Parathyroid adenoma (tissue), 2 donors: ENCODE data around the gene DPF1.

ENCODE experiments used
- H2AFZ ChIP-seq: fragments of 300-600 bp; sonication (generic); one replicate; pipeline ENCODE4 v1.7.0; 2017; ENCODE audit warnings: antibody characterized with exemption, mild to moderate bottlenecking
- H3K27ac ChIP-seq: fragments of 300-600 bp; sonication (generic); one replicate; pipeline ENCODE4 v1.7.0; 2017
- H3K27me3 ChIP-seq: fragments of 300-600 bp; sonication (generic); one replicate; pipeline ENCODE4 v1.7.0; 2017; ENCODE audit warnings: low read length; ENCODE audit not compliant: control insufficient read depth, insufficient read depth
- H3K36me3 ChIP-seq: fragments of 300-600 bp; sonication (generic); one replicate; pipeline ENCODE4 v1.7.0; 2017; ENCODE audit warnings: low read length; ENCODE audit not compliant: control insufficient read depth, insufficient read depth
- H3K4me1 ChIP-seq: fragments of 300-600 bp; sonication (generic); one replicate; pipeline ENCODE4 v1.7.0; 2017; ENCODE audit warnings: control low read depth
- H3K4me2 ChIP-seq: fragments of 300-600 bp; sonication (generic); one replicate; pipeline ENCODE4 v1.7.0; 2017; ENCODE audit warnings: low read length
- H3K4me3 ChIP-seq: fragments of 300-600 bp; sonication (generic); one replicate; pipeline ENCODE4 v1.7.0; 2017; ENCODE audit warnings: low read depth, low read length
- H3K79me2 ChIP-seq: fragments of 300-600 bp; sonication (generic); one replicate; pipeline ENCODE4 v1.7.0; 2017; ENCODE audit warnings: control low read depth
- H3K9ac ChIP-seq: fragments of 300-600 bp; sonication (generic); one replicate; pipeline ENCODE4 v1.7.0; 2017; ENCODE audit warnings: mild to moderate bottlenecking
- H3K9me3 ChIP-seq: fragments of 300-600 bp; sonication (generic); one replicate; pipeline ENCODE4 v1.7.0; 2017; ENCODE audit warnings: low read length; ENCODE audit not compliant: control insufficient read depth
- TF ChIP-seq, protein P1 (sequence below): fragments of 300-600 bp; sonication (generic); IDR thresholded peaks from one replicate; pipeline ENCODE4 v1.7.0; 2017; ENCODE audit warnings: antibody characterized with exemption, mild to moderate bottlenecking
- donor health status: primary hyperparathyroidism.

The DPF1 gene

DNA sequence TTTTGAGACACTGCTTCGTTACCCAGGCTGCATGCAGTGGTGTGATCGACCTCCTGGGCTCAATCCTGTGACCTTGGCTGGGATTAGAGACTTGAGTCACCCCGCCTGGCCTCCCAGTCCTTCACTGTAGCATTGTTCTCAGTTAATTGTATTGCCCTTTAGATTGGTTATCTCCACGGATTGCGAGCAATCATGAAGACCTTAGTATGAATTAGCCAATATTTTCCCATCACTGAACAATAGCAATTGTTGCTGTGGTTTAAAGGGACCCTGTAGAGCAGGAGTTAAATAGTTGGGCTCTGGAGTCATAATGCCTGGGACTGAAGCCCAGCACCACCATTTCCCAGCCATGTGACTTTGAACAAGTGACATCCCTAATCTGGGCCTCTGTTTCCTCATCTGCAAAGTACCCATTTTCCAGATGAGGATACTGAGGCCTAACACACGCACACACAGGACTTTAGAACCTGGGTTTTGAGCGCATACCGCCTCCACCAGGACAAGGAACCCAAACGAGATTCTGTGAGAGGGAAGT lies 23.8 kb upstream of the DPF1 start:
- H3K27me3 ChIP-seq: no peaks in the 10 kb centered on the region
- H3K36me3 ChIP-seq: no peaks in the 10 kb centered on the region
- no peak overlapping the region for H2AFZ ChIP-seq
- H3K27ac ChIP-seq: no peak overlapping the region
- TF ChIP-seq, protein P1, sequence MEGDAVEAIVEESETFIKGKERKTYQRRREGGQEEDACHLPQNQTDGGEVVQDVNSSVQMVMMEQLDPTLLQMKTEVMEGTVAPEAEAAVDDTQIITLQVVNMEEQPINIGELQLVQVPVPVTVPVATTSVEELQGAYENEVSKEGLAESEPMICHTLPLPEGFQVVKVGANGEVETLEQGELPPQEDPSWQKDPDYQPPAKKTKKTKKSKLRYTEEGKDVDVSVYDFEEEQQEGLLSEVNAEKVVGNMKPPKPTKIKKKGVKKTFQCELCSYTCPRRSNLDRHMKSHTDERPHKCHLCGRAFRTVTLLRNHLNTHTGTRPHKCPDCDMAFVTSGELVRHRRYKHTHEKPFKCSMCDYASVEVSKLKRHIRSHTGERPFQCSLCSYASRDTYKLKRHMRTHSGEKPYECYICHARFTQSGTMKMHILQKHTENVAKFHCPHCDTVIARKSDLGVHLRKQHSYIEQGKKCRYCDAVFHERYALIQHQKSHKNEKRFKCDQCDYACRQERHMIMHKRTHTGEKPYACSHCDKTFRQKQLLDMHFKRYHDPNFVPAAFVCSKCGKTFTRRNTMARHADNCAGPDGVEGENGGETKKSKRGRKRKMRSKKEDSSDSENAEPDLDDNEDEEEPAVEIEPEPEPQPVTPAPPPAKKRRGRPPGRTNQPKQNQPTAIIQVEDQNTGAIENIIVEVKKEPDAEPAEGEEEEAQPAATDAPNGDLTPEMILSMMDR: no peak
- H3K4me2 ChIP-seq: no peak overlapping the region
- H3K9ac ChIP-seq: no peak overlapping the region
- no peak overlapping the region for H3K4me3 ChIP-seq
- no peaks in the 10 kb centered on the region for H3K79me2 ChIP-seq
- no peaks in the 10 kb centered on the region for H3K9me3 ChIP-seq
- peaks cover 9% of the 10 kb centered on the region for H3K4me1 ChIP-seq

DNA sequence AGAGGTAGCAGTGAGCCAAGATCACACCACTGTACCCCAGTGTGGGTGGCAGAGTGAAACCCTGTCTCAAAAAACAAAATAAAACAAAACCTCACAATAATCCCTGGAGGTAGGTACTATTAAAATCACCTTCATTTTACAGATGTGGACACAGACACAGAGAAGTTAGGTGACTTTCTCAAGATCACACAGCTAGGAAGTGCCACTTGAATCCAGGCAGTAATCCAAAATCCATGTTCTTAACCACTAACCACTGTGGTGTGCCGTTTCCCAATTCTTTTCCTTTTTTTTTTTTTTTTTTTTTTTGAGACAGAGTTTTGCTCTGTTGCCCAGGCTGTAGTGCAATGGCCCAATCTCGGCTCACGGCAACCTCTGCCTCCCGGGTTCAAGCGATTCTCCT lies 23.1 kb upstream of the DPF1 start:
- Histone ChIP-seq H3K27ac (no peak overlapping the region), H3K4me1 (peaks cover 9% of the 10 kb centered on the region), H3K27me3 (no peaks in the 10 kb centered on the region), H3K9ac (no peak overlapping the region), H3K79me2 (no peaks in the 10 kb centered on the region), H3K4me3 (no peak overlapping the region), H2AFZ (no peak overlapping the region), H3K36me3 (no peaks in the 10 kb centered on the region), H3K4me2 (no peak overlapping the region), H3K9me3 (no peaks in the 10 kb centered on the region)
- TF ChIP-seq, protein P1: no peak

DNA sequence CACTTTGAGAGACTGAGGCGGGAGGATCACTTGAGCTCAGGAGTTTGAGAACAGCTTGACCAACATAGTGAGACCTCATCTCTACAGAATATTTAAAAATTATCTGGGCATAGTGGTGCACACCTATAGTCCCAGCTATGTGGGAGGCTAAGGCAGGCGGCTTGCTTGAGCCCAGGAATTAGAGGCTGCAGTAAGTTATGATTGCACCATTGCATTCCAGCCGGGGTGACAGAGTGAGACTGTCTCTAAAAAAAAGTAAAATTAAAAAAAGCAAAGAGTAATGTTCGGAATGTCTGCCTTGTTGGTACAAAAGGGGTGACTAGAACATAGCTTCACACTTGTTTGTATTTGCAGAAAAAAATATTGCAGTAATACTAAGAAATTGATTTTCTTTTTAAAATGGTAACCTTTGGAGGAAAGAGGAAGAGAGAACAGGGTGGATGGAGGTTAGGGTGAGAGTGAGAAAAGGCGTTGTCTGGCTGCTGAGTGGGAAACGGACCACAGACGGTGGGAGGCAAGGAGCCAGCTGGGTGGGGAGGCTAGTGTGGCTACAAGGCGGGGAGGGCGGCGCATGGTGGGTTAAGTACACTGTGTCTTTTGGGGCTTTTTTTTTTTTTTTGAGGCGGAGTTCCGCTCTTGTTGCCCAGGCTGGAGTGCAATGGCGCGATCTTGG lies 21.9 kb upstream of the DPF1 start:
- H3K4me2 ChIP-seq: no peak overlapping the region
- H3K9ac ChIP-seq: no peak overlapping the region
- no peaks in the 10 kb centered on the region for H3K79me2 ChIP-seq
- TF ChIP-seq, protein P1: no peak
- no peak overlapping the region for H3K4me3 ChIP-seq
- H2AFZ ChIP-seq: no peak overlapping the region
- H3K27me3 ChIP-seq: no peaks in the 10 kb centered on the region
- no peaks in the 10 kb centered on the region for H3K36me3 ChIP-seq
- no peaks in the 10 kb centered on the region for H3K9me3 ChIP-seq
- no peak overlapping the region for H3K27ac ChIP-seq
- peaks cover 4% of the 10 kb centered on the region for H3K4me1 ChIP-seq

DNA sequence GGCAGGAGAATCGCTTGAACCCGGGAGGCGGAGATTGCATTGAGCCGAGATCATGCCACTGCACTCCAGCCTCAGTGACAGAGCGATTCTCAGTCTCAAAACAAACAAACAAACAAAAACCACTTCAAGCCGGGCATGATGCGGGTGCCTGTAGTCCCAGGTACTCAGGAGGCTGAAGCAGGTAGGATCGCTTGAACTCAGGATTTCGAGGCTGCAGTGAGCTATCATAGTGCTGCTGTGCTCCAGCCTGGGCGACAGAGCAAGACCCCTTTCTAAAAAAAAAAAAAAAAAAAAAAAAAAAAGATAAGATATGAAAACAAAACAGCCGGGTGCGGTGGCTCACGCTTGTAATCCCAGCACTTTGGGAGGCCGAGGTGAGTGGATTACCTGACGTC lies 19.3 kb upstream of the DPF1 start:
- Histone ChIP-seq H3K9me3 (no peaks in the 10 kb centered on the region), H3K27me3 (no peaks in the 10 kb centered on the region), H3K36me3 (no peaks in the 10 kb centered on the region), H3K4me1 (no peaks in the 10 kb centered on the region), H3K79me2 (no peaks in the 10 kb centered on the region), H3K9ac (no peak overlapping the region), H3K4me2 (peak overlapping the region; percentile 59), H2AFZ (peak overlapping the region; percentile 78), H3K4me3 (no peak overlapping the region), H3K27ac (no peak overlapping the region)
- TF ChIP-seq, protein P1: no peak

DNA sequence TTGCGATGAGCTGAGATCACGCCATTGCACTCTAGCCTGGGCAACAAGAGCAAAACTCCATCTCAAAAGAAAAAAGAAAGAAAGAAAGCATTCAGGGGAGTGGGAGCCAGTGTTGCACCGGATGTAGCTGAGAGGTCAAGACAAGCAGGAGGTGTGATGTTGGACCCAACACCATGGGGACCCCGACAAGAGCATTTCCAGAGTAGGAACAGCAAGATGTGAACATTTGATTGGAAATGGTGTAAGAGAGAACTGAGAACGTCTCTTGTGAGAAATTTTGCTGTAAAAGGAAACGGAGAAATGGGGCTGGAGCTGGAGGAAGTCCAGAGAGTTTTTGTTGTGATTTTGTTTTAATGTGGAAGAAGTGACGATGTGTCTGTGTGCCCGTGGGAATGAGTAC lies 15.8 kb upstream of the DPF1 start:
- H3K79me2 ChIP-seq: no peaks in the 10 kb centered on the region
- TF ChIP-seq, protein P1: no peak
- no peak overlapping the region for H3K4me2 ChIP-seq
- H3K4me3 ChIP-seq: no peak overlapping the region
- no peak overlapping the region for H3K27ac ChIP-seq
- H3K4me1 ChIP-seq: no peaks in the 10 kb centered on the region
- no peaks in the 10 kb centered on the region for H3K27me3 ChIP-seq
- no peak overlapping the region for H3K9ac ChIP-seq
- no peak overlapping the region for H2AFZ ChIP-seq
- H3K36me3 ChIP-seq: no peaks in the 10 kb centered on the region
- H3K9me3 ChIP-seq: no peaks in the 10 kb centered on the region
